Osteoblast (primary cell): Measurements from ENCODE around the gene TXK. TPM values are rescaled to one million over a fixed set of nuclear protein-coding genes. Genes with fewer than 3 reads are reported as not detected.

Experiments used
- DNase-seq: peaks from one replicate; pipeline ENCODE4 v3.0.0; 2011; ENCODE audit warnings: low spot score, mixed read lengths; ENCODE audit not compliant: insufficient read length; ENCODE audit errors: missing footprints
- H2AFZ ChIP-seq: 2 replicates; pipeline ENCODE4 v1.6.0; 2011; ENCODE audit warnings: mild to moderate bottlenecking, low read length
- H3K27ac ChIP-seq: 2 replicates; pipeline ENCODE4 v1.5.1; 2011; ENCODE audit warnings: mild to moderate bottlenecking, low read depth, low read length, moderate library complexity
- H3K27me3 ChIP-seq: 2 replicates; pipeline ENCODE4 v1.6.0; 2012; ENCODE audit warnings: mild to moderate bottlenecking, control low read depth, inconsistent platforms, low read length, moderate library complexity; ENCODE audit not compliant: insufficient read depth
- H3K36me3 ChIP-seq: 2 replicates; pipeline ENCODE4 v1.5.1; 2011; ENCODE audit warnings: mild to moderate bottlenecking, low read length, control low read depth, moderate library complexity; ENCODE audit not compliant: insufficient read depth
- H3K4me1 ChIP-seq: 2 replicates; pipeline ENCODE4 v1.5.1; 2011; ENCODE audit warnings: mild to moderate bottlenecking, low read length, control low read depth, moderate library complexity; ENCODE audit not compliant: insufficient read depth
- H3K4me2 ChIP-seq: 2 replicates; pipeline ENCODE4 v1.6.0; 2011; ENCODE audit warnings: mild to moderate bottlenecking, low read length; ENCODE audit not compliant: insufficient read depth
- H3K4me3 ChIP-seq: fragments of 200-600 bp; sonication (generic); 3 replicates; pipeline ENCODE4 v1.5.1; 2012; ENCODE audit warnings: mild to moderate bottlenecking, low read length, inconsistent platforms; ENCODE audit not compliant: insufficient read depth
- H3K79me2 ChIP-seq: 2 replicates; pipeline ENCODE4 v1.6.0; 2012; ENCODE audit warnings: mild to moderate bottlenecking, low read length, control low read depth, inconsistent platforms; ENCODE audit not compliant: insufficient read depth
- H3K9me3 ChIP-seq: 2 replicates; pipeline ENCODE4 v1.5.1; 2011; ENCODE audit warnings: low read depth, low read length, control low read depth
- H4K20me1 ChIP-seq: 2 replicates; pipeline ENCODE4 v1.6.0; 2012; ENCODE audit warnings: mild to moderate bottlenecking, low read length, control low read depth; ENCODE audit not compliant: insufficient read depth
- total RNA-seq: library from RNA; depleted of rRNA; stranded (reverse); fragments of >200 nt; gene quantifications from 2 replicates; pipeline ENCODE4 v1.2.3, GENCODE V29; 2012
- TF ChIP-seq, protein P1 (sequence below): IDR thresholded peaks from 2 replicates; pipeline ENCODE4 v1.5.1; 2011; ENCODE audit warnings: mild to moderate bottlenecking, low read depth, low read length, moderate library complexity; ENCODE audit errors: extremely low read depth

TXK gene
- total RNA-seq, 1 donor = 0.72 TPM

DNA sequence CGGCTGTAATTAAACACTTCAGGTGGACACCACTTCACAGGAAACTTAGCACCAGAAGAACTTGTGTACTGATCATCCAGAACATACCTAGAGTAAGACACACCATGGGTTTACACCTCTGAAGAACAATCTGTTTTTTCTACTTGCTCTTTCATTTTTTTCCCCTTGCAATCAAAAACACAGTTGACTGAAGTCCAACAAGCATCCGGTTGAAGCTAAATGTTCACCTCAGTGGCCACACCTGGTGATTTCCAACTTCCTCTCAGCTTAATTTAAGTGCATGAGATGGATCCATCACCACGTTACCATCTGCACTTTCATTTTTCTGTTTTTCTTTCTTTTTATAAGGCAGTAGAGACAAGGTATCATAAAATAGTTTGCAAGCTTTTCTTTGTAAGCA lies 4.9 kb upstream of the TXK start:
- DNase-seq = no peak
- H3K4me1 ChIP-seq = no peaks in the 10 kb centered on the region

DNA sequence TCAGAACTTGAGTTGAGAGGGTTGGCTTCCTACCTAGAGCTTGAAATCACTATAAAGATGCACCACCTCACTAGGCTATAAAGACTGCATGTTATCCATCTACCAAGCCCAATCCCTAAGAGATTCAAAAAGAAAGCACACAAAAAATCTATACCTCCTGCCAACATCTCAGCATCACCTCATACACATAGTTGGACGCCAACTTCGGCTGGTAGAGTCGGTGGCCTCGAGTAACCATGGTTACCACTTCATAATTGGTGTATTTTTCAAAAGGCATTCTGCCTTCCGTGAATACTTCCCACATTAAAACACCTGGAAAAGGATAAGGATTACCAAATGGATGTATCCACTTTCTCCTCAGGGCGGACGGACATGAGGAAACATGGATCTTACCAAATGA lies 4.5 kb upstream of the TXK start:
- DNase-seq = no peak
- Histone ChIP-seq H3K27me3 (no peaks in the 10 kb centered on the region), H2AFZ (no peak overlapping the region), H3K27ac (no peak overlapping the region), H3K79me2 (no peaks in the 10 kb centered on the region), H3K9me3 (no peaks in the 10 kb centered on the region), H3K36me3 (no peaks in the 10 kb centered on the region), H3K4me3 (no peak overlapping the region), H4K20me1 (no peaks in the 10 kb centered on the region), H3K4me2 (no peak overlapping the region), H3K4me1 (no peaks in the 10 kb centered on the region)
- TF ChIP-seq, protein P1, sequence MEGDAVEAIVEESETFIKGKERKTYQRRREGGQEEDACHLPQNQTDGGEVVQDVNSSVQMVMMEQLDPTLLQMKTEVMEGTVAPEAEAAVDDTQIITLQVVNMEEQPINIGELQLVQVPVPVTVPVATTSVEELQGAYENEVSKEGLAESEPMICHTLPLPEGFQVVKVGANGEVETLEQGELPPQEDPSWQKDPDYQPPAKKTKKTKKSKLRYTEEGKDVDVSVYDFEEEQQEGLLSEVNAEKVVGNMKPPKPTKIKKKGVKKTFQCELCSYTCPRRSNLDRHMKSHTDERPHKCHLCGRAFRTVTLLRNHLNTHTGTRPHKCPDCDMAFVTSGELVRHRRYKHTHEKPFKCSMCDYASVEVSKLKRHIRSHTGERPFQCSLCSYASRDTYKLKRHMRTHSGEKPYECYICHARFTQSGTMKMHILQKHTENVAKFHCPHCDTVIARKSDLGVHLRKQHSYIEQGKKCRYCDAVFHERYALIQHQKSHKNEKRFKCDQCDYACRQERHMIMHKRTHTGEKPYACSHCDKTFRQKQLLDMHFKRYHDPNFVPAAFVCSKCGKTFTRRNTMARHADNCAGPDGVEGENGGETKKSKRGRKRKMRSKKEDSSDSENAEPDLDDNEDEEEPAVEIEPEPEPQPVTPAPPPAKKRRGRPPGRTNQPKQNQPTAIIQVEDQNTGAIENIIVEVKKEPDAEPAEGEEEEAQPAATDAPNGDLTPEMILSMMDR = no peak

More for the DNA sequence above, 4.9 kb upstream of the TXK start:
- no peak overlapping the region for H3K4me3 ChIP-seq
- no peaks in the 10 kb centered on the region for H4K20me1 ChIP-seq
- no peak overlapping the region for H2AFZ ChIP-seq
- no peaks in the 10 kb centered on the region for H3K79me2 ChIP-seq
- H3K27me3 ChIP-seq = no peaks in the 10 kb centered on the region
- TF ChIP-seq, protein P1 = no peak
- no peak overlapping the region for H3K4me2 ChIP-seq
- no peak overlapping the region for H3K27ac ChIP-seq
- H3K9me3 ChIP-seq = no peaks in the 10 kb centered on the region
- H3K36me3 ChIP-seq = no peaks in the 10 kb centered on the region

DNA sequence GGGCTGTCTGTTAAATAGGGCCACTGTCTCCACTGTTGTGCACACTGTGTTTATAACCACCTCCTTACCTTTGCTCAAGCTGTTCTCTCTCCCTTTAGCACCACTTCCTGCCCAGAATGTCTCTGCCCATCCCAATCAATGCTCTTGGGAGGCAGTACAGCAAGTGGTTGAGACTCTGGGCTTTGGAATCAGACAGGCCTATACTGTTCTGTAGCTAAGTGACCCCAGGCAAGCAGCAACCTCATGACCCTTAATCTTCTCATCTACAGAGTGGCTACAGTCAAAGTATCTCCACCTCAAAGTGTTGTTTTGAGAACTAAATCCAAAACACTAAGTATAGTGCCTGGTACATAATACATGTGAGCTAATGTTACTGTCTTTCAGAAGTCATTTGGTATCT lies 3.8 kb upstream of the TXK start:
- H3K79me2 ChIP-seq = no peaks in the 10 kb centered on the region
- H3K27ac ChIP-seq = no peak overlapping the region
- DNase-seq = no peak
- TF ChIP-seq, protein P1 = no peak
- H3K4me2 ChIP-seq = no peak overlapping the region
- H3K36me3 ChIP-seq = no peaks in the 10 kb centered on the region
- H3K4me1 ChIP-seq = no peaks in the 10 kb centered on the region
- H3K27me3 ChIP-seq = no peaks in the 10 kb centered on the region
- H3K4me3 ChIP-seq = no peak overlapping the region
- no peaks in the 10 kb centered on the region for H3K9me3 ChIP-seq
- H2AFZ ChIP-seq = no peak overlapping the region
- no peaks in the 10 kb centered on the region for H4K20me1 ChIP-seq

DNA sequence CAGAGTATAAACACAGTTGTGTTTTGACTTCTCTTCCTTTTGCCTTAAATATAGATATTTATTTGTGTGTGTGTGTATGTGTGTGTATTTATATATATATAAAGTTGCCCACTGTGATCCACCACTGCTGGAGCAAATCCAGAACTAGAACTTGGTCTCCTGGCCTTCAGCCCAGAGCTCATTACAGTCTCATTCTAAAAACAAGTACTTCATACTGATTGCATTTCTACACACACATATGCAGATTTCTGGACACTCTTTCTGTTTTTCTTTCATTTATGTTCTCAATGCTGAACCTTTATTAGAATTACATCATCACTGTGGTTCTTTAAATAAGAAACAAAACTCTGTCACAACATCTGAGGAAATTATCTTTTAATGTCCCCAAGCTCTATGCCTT lies 381 bp downstream of the TXK start:
- Histone ChIP-seq H3K4me3 (no peak overlapping the region), H3K27ac (no peak overlapping the region), H3K9me3 (no peaks in the 10 kb centered on the region), H2AFZ (no peak overlapping the region), H3K36me3 (no peaks in the 10 kb centered on the region), H3K4me2 (no peak overlapping the region), H3K27me3 (no peaks in the 10 kb centered on the region), H4K20me1 (no peaks in the 10 kb centered on the region), H3K79me2 (no peaks in the 10 kb centered on the region), H3K4me1 (peaks cover 5% of the 10 kb centered on the region)
- TF ChIP-seq, protein P1 = no peak
- no peak for DNase-seq
